ENCODE measurements around the gene CCNK.

The CCNK gene

DNA sequence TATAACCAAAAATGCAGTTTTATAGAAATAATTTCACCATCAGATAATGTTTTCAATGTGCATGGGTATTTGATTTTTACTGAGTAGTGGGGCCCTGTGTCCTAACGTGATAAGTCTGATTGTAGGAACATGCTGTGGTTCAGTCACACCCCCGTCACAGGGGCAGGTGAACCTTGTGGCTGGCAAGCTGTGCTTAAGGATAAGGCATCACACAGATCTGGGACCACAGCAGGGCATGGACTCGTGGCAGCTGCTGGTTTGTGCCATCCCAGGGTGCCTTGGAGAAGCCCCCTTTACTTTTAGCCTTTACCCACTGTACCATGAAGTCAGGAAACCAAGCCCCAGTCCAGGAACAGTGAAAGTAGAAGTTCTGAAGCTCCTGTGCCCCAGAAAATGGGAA lies 16.7 kb downstream of the CCNK start:
- TF ChIP-seq, protein P1, sequence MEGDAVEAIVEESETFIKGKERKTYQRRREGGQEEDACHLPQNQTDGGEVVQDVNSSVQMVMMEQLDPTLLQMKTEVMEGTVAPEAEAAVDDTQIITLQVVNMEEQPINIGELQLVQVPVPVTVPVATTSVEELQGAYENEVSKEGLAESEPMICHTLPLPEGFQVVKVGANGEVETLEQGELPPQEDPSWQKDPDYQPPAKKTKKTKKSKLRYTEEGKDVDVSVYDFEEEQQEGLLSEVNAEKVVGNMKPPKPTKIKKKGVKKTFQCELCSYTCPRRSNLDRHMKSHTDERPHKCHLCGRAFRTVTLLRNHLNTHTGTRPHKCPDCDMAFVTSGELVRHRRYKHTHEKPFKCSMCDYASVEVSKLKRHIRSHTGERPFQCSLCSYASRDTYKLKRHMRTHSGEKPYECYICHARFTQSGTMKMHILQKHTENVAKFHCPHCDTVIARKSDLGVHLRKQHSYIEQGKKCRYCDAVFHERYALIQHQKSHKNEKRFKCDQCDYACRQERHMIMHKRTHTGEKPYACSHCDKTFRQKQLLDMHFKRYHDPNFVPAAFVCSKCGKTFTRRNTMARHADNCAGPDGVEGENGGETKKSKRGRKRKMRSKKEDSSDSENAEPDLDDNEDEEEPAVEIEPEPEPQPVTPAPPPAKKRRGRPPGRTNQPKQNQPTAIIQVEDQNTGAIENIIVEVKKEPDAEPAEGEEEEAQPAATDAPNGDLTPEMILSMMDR (IDR thresholded peaks at IDR 0.05), result no peak
- no peaks in the 10 kb centered on the region for H3K36me3 ChIP-seq (ENCODE audit: control insufficient read depth, insufficient read depth, low read length)
- H3K27ac ChIP-seq, result no peak overlapping the region
- no peak overlapping the region for H3K4me2 ChIP-seq (ENCODE audit: low read length)
- H3K27me3 ChIP-seq (ENCODE audit: control insufficient read depth, insufficient read depth, low read length), result no peaks in the 10 kb centered on the region
- no peak overlapping the region for H3K9ac ChIP-seq
- no peaks in the 10 kb centered on the region for H3K4me1 ChIP-seq
- peaks cover 29% of the 10 kb centered on the region for H3K79me2 ChIP-seq
- no peaks in the 10 kb centered on the region for H3K9me3 ChIP-seq (ENCODE audit: control insufficient read depth, low read length)
- H3K4me3 ChIP-seq (ENCODE audit: low read depth, low read length), result no peak overlapping the region
- H2AFZ ChIP-seq, result no peak overlapping the region

DNA sequence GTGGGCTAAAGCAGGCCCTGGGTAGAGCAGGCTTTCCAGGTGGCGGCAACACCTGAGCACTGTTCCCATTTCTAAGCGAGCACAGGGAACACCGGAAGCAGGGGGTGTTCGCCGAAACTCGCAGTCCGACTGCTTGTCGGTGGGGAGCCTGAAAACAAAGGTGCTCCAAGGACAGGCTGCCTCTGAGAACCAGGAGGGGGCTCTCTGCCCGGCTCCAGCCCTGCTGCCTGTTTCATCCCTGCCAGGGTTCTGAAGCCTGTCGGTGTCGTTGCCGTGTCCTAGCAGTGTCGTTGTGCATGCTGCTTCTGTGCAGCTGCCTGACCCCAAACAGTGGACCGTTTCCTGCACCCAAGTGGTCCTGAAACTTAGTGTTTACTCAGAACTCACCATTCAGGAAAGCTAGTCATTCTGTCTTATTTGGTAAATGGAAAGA lies 21.8 kb downstream of the CCNK start:
- no peaks in the 10 kb centered on the region for H3K79me2 ChIP-seq
- no peak overlapping the region for H2AFZ ChIP-seq
- no peak overlapping the region for H3K27ac ChIP-seq
- H3K9me3 ChIP-seq (ENCODE audit: control insufficient read depth, low read length), result no peaks in the 10 kb centered on the region
- TF ChIP-seq, protein P1 (IDR thresholded peaks at IDR 0.05), result no peak
- H3K4me2 ChIP-seq (ENCODE audit: low read length), result no peak overlapping the region
- H3K27me3 ChIP-seq (ENCODE audit: control insufficient read depth, insufficient read depth, low read length), result no peaks in the 10 kb centered on the region
- no peaks in the 10 kb centered on the region for H3K36me3 ChIP-seq (ENCODE audit: control insufficient read depth, insufficient read depth, low read length)
- H3K4me3 ChIP-seq (ENCODE audit: low read depth, low read length), result no peak overlapping the region
- no peaks in the 10 kb centered on the region for H3K4me1 ChIP-seq
- H3K9ac ChIP-seq, result no peak overlapping the region

DNA sequence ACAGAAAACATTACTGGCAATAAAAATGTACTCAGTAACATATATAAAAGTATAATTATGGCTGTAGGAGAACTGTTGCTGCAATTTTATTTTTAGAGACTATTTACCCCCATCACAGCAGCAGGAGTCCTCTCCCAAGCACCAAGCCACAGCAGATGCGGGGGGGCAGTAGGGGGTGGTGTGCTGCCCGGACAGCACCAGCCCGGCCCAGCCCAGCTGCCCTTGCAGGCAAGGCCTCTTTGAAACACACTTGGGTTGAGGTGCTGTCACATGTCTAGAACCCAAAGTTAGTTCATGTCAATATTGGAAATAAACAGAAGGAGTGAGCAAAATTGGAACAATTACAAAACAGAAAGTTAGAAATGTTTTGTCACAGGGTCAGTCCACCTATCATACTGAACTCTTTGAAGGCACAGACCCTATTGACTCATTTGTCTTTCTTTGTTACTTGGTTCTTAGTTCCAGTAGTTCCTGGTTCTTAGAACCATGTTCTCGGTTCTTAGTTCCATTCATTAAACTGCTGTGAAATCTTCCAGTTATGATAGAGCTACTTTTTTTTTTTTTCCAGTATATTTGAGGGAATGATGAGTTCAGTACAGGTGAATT lies 22.7 kb downstream of the CCNK start:
- TF ChIP-seq, protein P1 (IDR thresholded peaks at IDR 0.05), result no peak
- Histone ChIP-seq H3K36me3 (ENCODE audit: control insufficient read depth, insufficient read depth, low read length) (no peaks in the 10 kb centered on the region), H3K9ac (no peak overlapping the region), H3K9me3 (ENCODE audit: control insufficient read depth, low read length) (no peaks in the 10 kb centered on the region), H3K79me2 (no peaks in the 10 kb centered on the region), H3K4me1 (no peaks in the 10 kb centered on the region), H3K27ac (no peak overlapping the region), H3K4me3 (ENCODE audit: low read depth, low read length) (no peak overlapping the region), H2AFZ (no peak overlapping the region), H3K4me2 (ENCODE audit: low read length) (no peak overlapping the region), H3K27me3 (ENCODE audit: control insufficient read depth, insufficient read depth, low read length) (no peaks in the 10 kb centered on the region)

DNA sequence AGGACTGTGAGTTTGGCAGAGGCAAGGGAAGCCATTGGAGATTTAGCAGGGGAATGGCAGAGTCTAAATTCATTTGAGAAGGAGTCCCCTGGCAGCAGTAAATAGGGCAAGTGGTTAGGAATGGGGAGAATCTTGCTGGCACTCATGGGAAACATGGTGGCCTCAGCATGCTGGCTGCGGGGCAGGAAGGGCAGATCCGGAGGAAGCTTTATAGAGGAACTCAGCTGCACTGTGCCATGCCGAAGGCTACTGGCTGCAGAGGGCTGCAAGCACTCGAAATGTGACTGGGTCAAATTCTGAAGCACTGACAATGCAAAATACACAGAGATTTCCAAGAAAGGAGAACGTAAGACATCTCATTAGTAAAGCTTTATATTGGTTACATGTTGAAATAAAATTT lies 23.9 kb downstream of the CCNK start:
- no peaks in the 10 kb centered on the region for H3K27me3 ChIP-seq (ENCODE audit: control insufficient read depth, insufficient read depth, low read length)
- H3K4me1 ChIP-seq, result no peaks in the 10 kb centered on the region
- no peaks in the 10 kb centered on the region for H3K9me3 ChIP-seq (ENCODE audit: control insufficient read depth, low read length)
- TF ChIP-seq, protein P1 (IDR thresholded peaks at IDR 0.05), result no peak
- no peak overlapping the region for H2AFZ ChIP-seq
- no peaks in the 10 kb centered on the region for H3K36me3 ChIP-seq (ENCODE audit: control insufficient read depth, insufficient read depth, low read length)
- H3K79me2 ChIP-seq, result no peaks in the 10 kb centered on the region
- no peak overlapping the region for H3K4me3 ChIP-seq (ENCODE audit: low read depth, low read length)
- no peak overlapping the region for H3K4me2 ChIP-seq (ENCODE audit: low read length)
- no peak overlapping the region for H3K9ac ChIP-seq
- no peak overlapping the region for H3K27ac ChIP-seq

DNA sequence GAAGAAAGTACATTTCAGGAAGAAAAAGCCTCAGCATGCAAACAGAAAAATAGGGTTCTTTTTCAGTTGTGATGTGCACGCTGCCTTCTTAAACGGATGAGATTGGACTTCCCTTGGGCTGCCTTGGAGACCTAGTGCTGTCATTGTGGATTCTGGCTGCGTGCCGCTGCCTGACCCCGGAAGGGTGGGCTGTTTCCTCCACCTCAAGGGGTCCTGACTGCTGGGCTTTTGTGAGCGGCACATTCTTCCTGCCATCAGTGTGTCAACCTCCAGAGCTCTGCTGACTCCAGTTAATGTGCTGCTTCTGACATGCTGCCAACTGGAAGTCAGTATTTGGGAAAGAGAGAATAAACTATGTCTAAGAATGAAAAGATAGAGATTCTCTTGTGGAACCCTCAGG lies 25.1 kb downstream of the CCNK start:
- Histone ChIP-seq H3K9ac (no peak overlapping the region), H3K4me2 (ENCODE audit: low read length) (no peak overlapping the region), H3K4me3 (ENCODE audit: low read depth, low read length) (no peak overlapping the region), H3K27ac (no peak overlapping the region), H3K27me3 (ENCODE audit: control insufficient read depth, insufficient read depth, low read length) (no peaks in the 10 kb centered on the region), H3K4me1 (no peaks in the 10 kb centered on the region), H3K79me2 (no peaks in the 10 kb centered on the region), H2AFZ (no peak overlapping the region), H3K9me3 (ENCODE audit: control insufficient read depth, low read length) (no peaks in the 10 kb centered on the region), H3K36me3 (ENCODE audit: control insufficient read depth, insufficient read depth, low read length) (no peaks in the 10 kb centered on the region)
- TF ChIP-seq, protein P1 (IDR thresholded peaks at IDR 0.05), result no peak
